HEK293 (cell line): ENCODE results near the gene CLIP4.

Experiments
- CTCF ChIA-PET: fragments of 350-600 bp; formaldehyde crosslinking; extraction: SDS; loops from one replicate; lab custom pipeline; 2021; ENCODE audit warnings: antibody characterized with exemption; lab: Yijun Ruan, JAX
- POLR2A ChIA-PET: fragments of 300-600 bp; formaldehyde crosslinking; extraction: SDS; loops from one replicate; lab custom pipeline; 2020; ENCODE audit warnings: antibody characterized with exemption, inconsistent platforms; lab: Yijun Ruan, JAX
- H3K27ac ChIP-seq: fragments of 200-500 bp; sonication (Bioruptor generic); 2 replicates; pipeline ENCODE4 v1.5.1; 2014; ENCODE audit warnings: low read depth, low read length, control low read depth, inconsistent platforms; ENCODE audit errors: extremely low read depth
- H3K36me3 ChIP-seq, 2 experiments: fragments of 200-500 bp in 1 of 2; sonication (Bioruptor generic) in 1 of 2; 1 replicate in 1 of 2; 2 replicates in 1 of 2; pipeline ENCODE4 v1.5.1; 2014 to 2017; ENCODE audit warnings: inconsistent platforms in 2 of 2, low read length in 2 of 2; ENCODE audit not compliant: control insufficient read depth in 2 of 2, insufficient read depth in 1 of 2
- H3K4me1 ChIP-seq: fragments of 200-500 bp; sonication (Bioruptor generic); 2 replicates; pipeline ENCODE4 v1.5.1; 2014; ENCODE audit warnings: mild to moderate bottlenecking, low read length, inconsistent platforms; ENCODE audit not compliant: control insufficient read depth, insufficient read depth
- H3K4me3 ChIP-seq: 2 replicates; pipeline ENCODE4 v1.5.1; 2011; ENCODE audit warnings: low read depth, mild to moderate bottlenecking, control low read depth, low read length, moderate library complexity
- H3K9me3 ChIP-seq: fragments of 200-500 bp; sonication (Bioruptor generic); 2 replicates; pipeline ENCODE4 v1.5.1; 2014; ENCODE audit warnings: low read depth, low read length, inconsistent platforms; ENCODE audit not compliant: control insufficient read depth, insufficient read depth
- FEZF1 ChIP-seq: fragments of 450-650 bp; formaldehyde crosslinking; IDR thresholded peaks from 2 replicates; pipeline ENCODE4 v1.5.1; 2016; ENCODE audit warnings: missing biosample characterization, missing genetic modification characterization
- GFI1B ChIP-seq: fragments of 450-650 bp; formaldehyde crosslinking; IDR thresholded peaks from 2 replicates; pipeline ENCODE4 v1.5.1; 2016; ENCODE audit warnings: missing biosample characterization, missing genetic modification characterization
- KLF1 ChIP-seq: fragments of 450-650 bp; formaldehyde crosslinking; IDR thresholded peaks from 2 replicates; pipeline ENCODE4 v1.5.1; 2016; ENCODE audit warnings: missing biosample characterization, missing genetic modification characterization
- KLF9 ChIP-seq: fragments of 450-650 bp; formaldehyde crosslinking; IDR thresholded peaks from 2 replicates; pipeline ENCODE4 v1.5.1; 2016; ENCODE audit warnings: missing biosample characterization, missing genetic modification characterization, low read depth
- SALL2 ChIP-seq: fragments of 450-650 bp; formaldehyde crosslinking; IDR thresholded peaks from 2 replicates; pipeline ENCODE4 v1.5.0; 2017; ENCODE audit warnings: missing biosample characterization, mild to moderate bottlenecking, missing genetic modification characterization, borderline replicate concordance
- SCRT1 ChIP-seq: fragments of 450-650 bp; formaldehyde crosslinking; IDR thresholded peaks from 2 replicates; pipeline ENCODE4 v1.5.1; 2016; ENCODE audit warnings: missing biosample characterization, missing genetic modification characterization, borderline replicate concordance
- SCRT2 ChIP-seq: fragments of 450-650 bp; formaldehyde crosslinking; IDR thresholded peaks from 2 replicates; pipeline ENCODE4 v1.5.1; 2016; ENCODE audit warnings: missing biosample characterization, missing genetic modification characterization
- ZNF138 ChIP-seq: fragments of 450-650 bp; formaldehyde crosslinking; IDR thresholded peaks from 2 replicates; pipeline ENCODE4 v1.5.1; 2016; ENCODE audit warnings: missing biosample characterization, missing genetic modification characterization, borderline replicate concordance
- ZNF140 ChIP-seq: fragments of 450-650 bp; formaldehyde crosslinking; IDR thresholded peaks from 2 replicates; pipeline ENCODE4 v1.5.1; 2016; ENCODE audit warnings: missing biosample characterization, missing genetic modification characterization
- ZNF302 ChIP-seq: fragments of 450-650 bp; formaldehyde crosslinking; IDR thresholded peaks from 2 replicates; pipeline ENCODE4 v1.5.1; 2016; ENCODE audit warnings: missing biosample characterization, missing genetic modification characterization, low read depth
- ZNF473 ChIP-seq: fragments of 450-650 bp; formaldehyde crosslinking; IDR thresholded peaks from 2 replicates; pipeline ENCODE4 v1.5.1; 2017; ENCODE audit warnings: missing biosample characterization, missing genetic modification characterization
- ZNF521 ChIP-seq: fragments of 450-650 bp; formaldehyde crosslinking; IDR thresholded peaks from 2 replicates; pipeline ENCODE4 v1.5.1; 2017; ENCODE audit warnings: missing biosample characterization, mild to moderate bottlenecking, missing genetic modification characterization
- ZNF791 ChIP-seq: fragments of 450-650 bp; formaldehyde crosslinking; IDR thresholded peaks from 2 replicates; pipeline ENCODE4 v1.5.1; 2016; ENCODE audit warnings: missing biosample characterization, missing genetic modification characterization
- TF ChIP-seq, protein P1 (sequence below): fragments of 450-650 bp; formaldehyde crosslinking; IDR thresholded peaks from 2 replicates; pipeline ENCODE4 v1.5.1; 2016; ENCODE audit warnings: missing biosample characterization, missing genetic modification characterization
- TF ChIP-seq, protein P2 (sequence below): fragments of 450-650 bp; formaldehyde crosslinking; IDR thresholded peaks from 2 replicates; pipeline ENCODE4 v1.5.1; 2016; ENCODE audit warnings: missing biosample characterization, missing genetic modification characterization
- TF ChIP-seq, protein P3 (sequence below): fragments of 450-650 bp; formaldehyde crosslinking; IDR thresholded peaks from 2 replicates; pipeline ENCODE4 v1.5.1; 2016; ENCODE audit warnings: missing biosample characterization, missing genetic modification characterization

CLIP4 gene

DNA sequence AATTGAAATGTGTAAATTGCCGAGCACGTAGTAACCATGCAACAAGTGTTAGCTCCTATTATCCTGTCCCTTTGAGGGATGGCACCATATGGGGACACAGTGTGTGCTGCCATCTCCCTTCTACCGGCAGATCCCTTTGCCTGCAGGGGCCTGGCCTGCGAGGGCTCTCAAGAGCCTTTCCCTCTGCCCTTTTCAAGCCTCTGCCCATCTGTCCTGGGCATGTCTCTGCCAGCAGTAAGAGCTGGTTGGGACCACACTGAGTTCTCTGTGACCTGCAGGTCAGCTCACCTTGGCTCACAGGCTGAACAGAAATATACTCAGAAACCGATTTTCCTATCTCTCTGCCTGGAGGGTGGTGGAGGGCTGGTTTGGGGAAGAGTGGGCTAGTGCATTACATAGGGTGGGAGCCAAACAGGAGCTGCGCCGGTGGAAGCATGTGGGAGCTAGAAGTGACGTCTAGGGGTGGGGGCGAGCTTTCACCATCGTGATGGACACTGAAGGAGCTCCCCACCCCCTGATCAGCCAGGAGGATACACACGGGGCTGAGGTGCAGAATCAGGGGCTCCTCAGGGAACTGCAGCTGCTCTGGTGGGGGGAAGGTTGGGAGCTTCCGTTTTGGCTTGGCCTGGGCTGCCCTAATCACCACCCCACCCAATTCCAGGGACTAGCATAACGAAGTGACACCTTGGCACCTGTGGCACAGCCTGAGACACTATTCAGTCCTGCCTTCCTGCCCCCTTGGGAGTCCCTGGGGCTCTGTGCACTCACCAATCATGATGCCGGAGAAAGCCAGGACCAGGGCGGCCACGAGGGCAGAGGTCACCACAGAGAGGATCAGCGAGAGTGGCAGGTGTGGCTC is 109.7 kb downstream of the CLIP4 start:
- no peaks in the 10 kb centered on the region for H3K9me3 ChIP-seq
- CTCF ChIA-PET, result interaction anchor here (0.6 to 1.0 kb wide), 4 partner anchors 14 to 847 kb away, joined by 3 to 4 read pairs (median 3); no protein-coding TSS in a partner anchor
- POLR2A ChIA-PET, result no interaction called here
- TF ChIP-seq ZNF140 (no peak), ZNF473 (tag by site-specific recombination) (no peak), ZNF138 (tag by site-specific recombination) (no peak), SCRT1 (tag by site-specific recombination) (peak; percentile 37; the same call in 1 of the 2 replicates), SCRT2 (tag by site-specific recombination) (peak; percentile 69), GFI1B (tag by site-specific recombination) (no peak)
- TF ChIP-seq, protein P1, sequence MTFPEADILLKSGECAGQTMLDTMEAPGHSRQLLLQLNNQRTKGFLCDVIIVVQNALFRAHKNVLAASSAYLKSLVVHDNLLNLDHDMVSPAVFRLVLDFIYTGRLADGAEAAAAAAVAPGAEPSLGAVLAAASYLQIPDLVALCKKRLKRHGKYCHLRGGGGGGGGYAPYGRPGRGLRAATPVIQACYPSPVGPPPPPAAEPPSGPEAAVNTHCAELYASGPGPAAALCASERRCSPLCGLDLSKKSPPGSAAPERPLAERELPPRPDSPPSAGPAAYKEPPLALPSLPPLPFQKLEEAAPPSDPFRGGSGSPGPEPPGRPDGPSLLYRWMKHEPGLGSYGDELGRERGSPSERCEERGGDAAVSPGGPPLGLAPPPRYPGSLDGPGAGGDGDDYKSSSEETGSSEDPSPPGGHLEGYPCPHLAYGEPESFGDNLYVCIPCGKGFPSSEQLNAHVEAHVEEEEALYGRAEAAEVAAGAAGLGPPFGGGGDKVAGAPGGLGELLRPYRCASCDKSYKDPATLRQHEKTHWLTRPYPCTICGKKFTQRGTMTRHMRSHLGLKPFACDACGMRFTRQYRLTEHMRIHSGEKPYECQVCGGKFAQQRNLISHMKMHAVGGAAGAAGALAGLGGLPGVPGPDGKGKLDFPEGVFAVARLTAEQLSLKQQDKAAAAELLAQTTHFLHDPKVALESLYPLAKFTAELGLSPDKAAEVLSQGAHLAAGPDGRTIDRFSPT (tag by site-specific recombination), result no peak
- TF ChIP-seq, all 188 proteins: peak for 2
- no peak overlapping the region for H3K4me3 ChIP-seq
- no peaks in the 10 kb centered on the region for H3K4me1 ChIP-seq
- no peak overlapping the region for H3K27ac ChIP-seq
- H3K36me3 ChIP-seq, result no peaks in the 10 kb centered on the region

DNA sequence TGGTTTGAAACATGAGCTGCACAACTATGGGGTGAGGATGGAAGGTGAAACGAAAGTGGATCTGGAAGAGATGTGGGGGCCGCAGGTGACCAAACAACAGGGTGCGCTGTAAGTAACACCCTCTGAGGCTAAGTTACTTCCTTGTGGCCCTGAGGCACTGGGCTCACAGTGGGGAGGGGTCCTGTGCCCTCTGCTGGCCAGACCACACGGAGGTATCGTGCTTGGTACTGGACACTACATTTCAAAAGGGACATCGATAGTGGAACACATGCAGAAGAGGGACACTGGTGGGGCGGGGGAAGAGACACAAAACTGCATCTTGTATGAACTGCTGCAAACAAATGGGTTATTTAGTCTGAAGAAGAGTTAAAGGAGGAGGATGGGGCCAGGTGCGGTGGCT is 110.6 kb downstream of the CLIP4 start:
- Histone ChIP-seq H3K4me1 (no peaks in the 10 kb centered on the region), H3K36me3 (no peaks in the 10 kb centered on the region), H3K4me3 (no peak overlapping the region), H3K27ac (no peak overlapping the region), H3K9me3 (no peaks in the 10 kb centered on the region)
- CTCF ChIA-PET, result no interaction called here
- TF ChIP-seq ZNF521 (tag by site-specific recombination) (no peak), ZNF791 (tag by site-specific recombination) (no peak), FEZF1 (no peak), KLF1 (tag by site-specific recombination) (no peak), SALL2 (tag by site-specific recombination) (no peak), KLF9 (tag by site-specific recombination) (no peak), ZNF302 (tag by site-specific recombination) (no peak)
- TF ChIP-seq, protein P2, sequence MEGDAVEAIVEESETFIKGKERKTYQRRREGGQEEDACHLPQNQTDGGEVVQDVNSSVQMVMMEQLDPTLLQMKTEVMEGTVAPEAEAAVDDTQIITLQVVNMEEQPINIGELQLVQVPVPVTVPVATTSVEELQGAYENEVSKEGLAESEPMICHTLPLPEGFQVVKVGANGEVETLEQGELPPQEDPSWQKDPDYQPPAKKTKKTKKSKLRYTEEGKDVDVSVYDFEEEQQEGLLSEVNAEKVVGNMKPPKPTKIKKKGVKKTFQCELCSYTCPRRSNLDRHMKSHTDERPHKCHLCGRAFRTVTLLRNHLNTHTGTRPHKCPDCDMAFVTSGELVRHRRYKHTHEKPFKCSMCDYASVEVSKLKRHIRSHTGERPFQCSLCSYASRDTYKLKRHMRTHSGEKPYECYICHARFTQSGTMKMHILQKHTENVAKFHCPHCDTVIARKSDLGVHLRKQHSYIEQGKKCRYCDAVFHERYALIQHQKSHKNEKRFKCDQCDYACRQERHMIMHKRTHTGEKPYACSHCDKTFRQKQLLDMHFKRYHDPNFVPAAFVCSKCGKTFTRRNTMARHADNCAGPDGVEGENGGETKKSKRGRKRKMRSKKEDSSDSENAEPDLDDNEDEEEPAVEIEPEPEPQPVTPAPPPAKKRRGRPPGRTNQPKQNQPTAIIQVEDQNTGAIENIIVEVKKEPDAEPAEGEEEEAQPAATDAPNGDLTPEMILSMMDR (tag by site-specific recombination), result peak; percentile 36; the same call in 1 of the 2 replicates
- TF ChIP-seq, protein P3, sequence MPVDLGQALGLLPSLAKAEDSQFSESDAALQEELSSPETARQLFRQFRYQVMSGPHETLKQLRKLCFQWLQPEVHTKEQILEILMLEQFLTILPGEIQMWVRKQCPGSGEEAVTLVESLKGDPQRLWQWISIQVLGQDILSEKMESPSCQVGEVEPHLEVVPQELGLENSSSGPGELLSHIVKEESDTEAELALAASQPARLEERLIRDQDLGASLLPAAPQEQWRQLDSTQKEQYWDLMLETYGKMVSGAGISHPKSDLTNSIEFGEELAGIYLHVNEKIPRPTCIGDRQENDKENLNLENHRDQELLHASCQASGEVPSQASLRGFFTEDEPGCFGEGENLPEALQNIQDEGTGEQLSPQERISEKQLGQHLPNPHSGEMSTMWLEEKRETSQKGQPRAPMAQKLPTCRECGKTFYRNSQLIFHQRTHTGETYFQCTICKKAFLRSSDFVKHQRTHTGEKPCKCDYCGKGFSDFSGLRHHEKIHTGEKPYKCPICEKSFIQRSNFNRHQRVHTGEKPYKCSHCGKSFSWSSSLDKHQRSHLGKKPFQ (tag by site-specific recombination), result no peak
- POLR2A ChIA-PET, result interaction anchor here (0.7 kb wide), 1 partner anchor 218 kb away, joined by 6 read pairs; no protein-coding TSS in a partner anchor
